Liver (tissue), 3 donors: ENCODE results near the gene EXD3.

Experiments used
- RAD21 ChIP-seq, 2 donors: IDR thresholded peaks; 2 replicates each; pipeline ENCODE4 v1.6.1; 2016; ENCODE audit warnings: antibody characterized with exemption in 2 of 2, mild to moderate bottlenecking in 2 of 2
- YY1 ChIP-seq: IDR thresholded peaks from 2 replicates; pipeline ENCODE4 v1.6.1; 2016; ENCODE audit warnings: antibody characterized with exemption, mild to moderate bottlenecking
- TF ChIP-seq, protein P1 (sequence below): fragments of 150-350 bp; IDR thresholded peaks from 2 replicates; pipeline ENCODE4 v1.5.1; 2017; ENCODE audit warnings: improper control_type of control experiment, low read depth, low read length; ENCODE audit not compliant: missing input control
- TF ChIP-seq, protein P2 (sequence below): IDR thresholded peaks from 2 replicates; pipeline ENCODE4 v1.6.1; 2016; ENCODE audit warnings: antibody characterized with exemption
- donor health status: healthy.
- donor health status: healthy.

DNA sequence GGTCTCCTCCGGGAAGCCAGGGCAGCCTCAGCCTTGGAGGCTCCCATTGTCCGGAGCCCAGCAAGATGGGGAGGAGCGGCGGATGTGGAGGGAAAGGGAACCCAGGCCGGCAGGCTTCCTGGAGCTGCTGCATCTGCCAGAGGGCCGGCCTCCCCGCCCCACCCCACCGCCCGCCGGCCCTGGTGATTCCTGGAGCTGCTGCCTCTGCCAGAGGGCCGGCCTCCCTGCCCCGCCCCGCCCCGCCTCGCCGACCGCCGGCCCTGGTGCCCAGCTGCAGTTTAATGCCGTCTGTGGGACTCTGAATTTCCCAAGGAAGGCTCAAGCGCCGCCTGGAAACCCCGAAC, 31.6 kb downstream of the EXD3 start:
- TF ChIP-seq, protein P1, sequence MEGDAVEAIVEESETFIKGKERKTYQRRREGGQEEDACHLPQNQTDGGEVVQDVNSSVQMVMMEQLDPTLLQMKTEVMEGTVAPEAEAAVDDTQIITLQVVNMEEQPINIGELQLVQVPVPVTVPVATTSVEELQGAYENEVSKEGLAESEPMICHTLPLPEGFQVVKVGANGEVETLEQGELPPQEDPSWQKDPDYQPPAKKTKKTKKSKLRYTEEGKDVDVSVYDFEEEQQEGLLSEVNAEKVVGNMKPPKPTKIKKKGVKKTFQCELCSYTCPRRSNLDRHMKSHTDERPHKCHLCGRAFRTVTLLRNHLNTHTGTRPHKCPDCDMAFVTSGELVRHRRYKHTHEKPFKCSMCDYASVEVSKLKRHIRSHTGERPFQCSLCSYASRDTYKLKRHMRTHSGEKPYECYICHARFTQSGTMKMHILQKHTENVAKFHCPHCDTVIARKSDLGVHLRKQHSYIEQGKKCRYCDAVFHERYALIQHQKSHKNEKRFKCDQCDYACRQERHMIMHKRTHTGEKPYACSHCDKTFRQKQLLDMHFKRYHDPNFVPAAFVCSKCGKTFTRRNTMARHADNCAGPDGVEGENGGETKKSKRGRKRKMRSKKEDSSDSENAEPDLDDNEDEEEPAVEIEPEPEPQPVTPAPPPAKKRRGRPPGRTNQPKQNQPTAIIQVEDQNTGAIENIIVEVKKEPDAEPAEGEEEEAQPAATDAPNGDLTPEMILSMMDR, result no peak
- TF ChIP-seq YY1, result no peak
- no peak for TF ChIP-seq RAD21 (IDR thresholded peaks at IDR 0.05)
- TF ChIP-seq, protein P2, sequence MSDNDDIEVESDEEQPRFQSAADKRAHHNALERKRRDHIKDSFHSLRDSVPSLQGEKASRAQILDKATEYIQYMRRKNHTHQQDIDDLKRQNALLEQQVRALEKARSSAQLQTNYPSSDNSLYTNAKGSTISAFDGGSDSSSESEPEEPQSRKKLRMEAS, result no peak
